GM18511 (cell line): Measurements from ENCODE around the gene COLQ.
A peak's percentile ranks its signal among the peaks of the same experiment; 100 is the strongest.
"Not testable (repeated sequence)": the region's sequence is repeated elsewhere in the genome, so short reads cannot be mapped to it uniquely, and the experiment has no call there.

Source experiments
- ATAC-seq: cut with Tn5 transposase; IDR thresholded peaks from one replicate; pipeline ENCODE4 v1.9.1; 2021; ENCODE audit warnings: mild to moderate bottlenecking, moderate library complexity; ENCODE audit not compliant: unreplicated experiment

The COLQ gene

GRCh38 chr3:15493436-15493835 is 28.1 kb downstream of the COLQ start:
- ATAC-seq: no peak

GRCh38 chr3:15492847-15493360 is 28.6 kb downstream of the COLQ start:
- no peak for ATAC-seq

GRCh38 chr3:15491143-15491542 is 30.4 kb downstream of the COLQ start:
- peak; percentile 72 for ATAC-seq

- ATAC-seq: no peak
Observed at GRCh38 chr3:15490158-15490557, 31.3 kb downstream of the COLQ start.

GRCh38 chr3:15488002-15488401 is 33.5 kb downstream of the COLQ start:
- no peak for ATAC-seq

GRCh38 chr3:15486979-15487378 is 34.5 kb downstream of the COLQ start:
- no peak for ATAC-seq

GRCh38 chr3:15486020-15486419 is 35.5 kb downstream of the COLQ start:
- ATAC-seq: no peak

- ATAC-seq: not testable (repeated sequence)
Observed at GRCh38 chr3:15484551-15484950, 37.0 kb downstream of the COLQ start.

- ATAC-seq: no peak
Observed at GRCh38 chr3:15479400-15480224, 41.9 kb downstream of the COLQ start.

GRCh38 chr3:15478640-15478979 is 42.9 kb downstream of the COLQ start:
- no peak for ATAC-seq

- ATAC-seq: no peak
Observed at GRCh38 chr3:15477951-15478639, 43.4 kb downstream of the COLQ start.

- ATAC-seq: no peak
Observed at GRCh38 chr3:15476378-15476777, 45.1 kb downstream of the COLQ start.

- ATAC-seq: no peak
Observed at GRCh38 chr3:15475161-15475560, 46.3 kb downstream of the COLQ start.

- no peak for ATAC-seq
Observed at GRCh38 chr3:15471861-15472260, 49.6 kb downstream of the COLQ start.

- no peak for ATAC-seq
Observed at GRCh38 chr3:15470849-15471248, 50.7 kb downstream of the COLQ start.

- ATAC-seq: no peak
Observed at GRCh38 chr3:15470261-15470660, 51.2 kb downstream of the COLQ start.

GRCh38 chr3:15467227-15468181 is 54.0 kb downstream of the COLQ start:
- peak; percentile 58 for ATAC-seq

- no peak for ATAC-seq
Observed at GRCh38 chr3:15465876-15466585, 55.5 kb downstream of the COLQ start.

- no peak for ATAC-seq
Observed at GRCh38 chr3:15462451-15462850, 59.1 kb downstream of the COLQ start.

GRCh38 chr3:15460891-15461531 is 60.5 kb downstream of the COLQ start:
- no peak for ATAC-seq
